HL-60 (cell line): ENCODE results near the gene STAMBP.

Experiments used
- GABPA ChIP-seq: IDR thresholded peaks from 2 replicates; pipeline ENCODE4 v1.6.1; 2012; ENCODE audit warnings: low read depth
- TF ChIP-seq, protein P1 (sequence below): IDR thresholded peaks from one replicate; pipeline ENCODE4 v1.5.1; 2011; ENCODE audit warnings: low read length, control low read depth, inconsistent platforms; ENCODE audit not compliant: insufficient read depth

DNA sequence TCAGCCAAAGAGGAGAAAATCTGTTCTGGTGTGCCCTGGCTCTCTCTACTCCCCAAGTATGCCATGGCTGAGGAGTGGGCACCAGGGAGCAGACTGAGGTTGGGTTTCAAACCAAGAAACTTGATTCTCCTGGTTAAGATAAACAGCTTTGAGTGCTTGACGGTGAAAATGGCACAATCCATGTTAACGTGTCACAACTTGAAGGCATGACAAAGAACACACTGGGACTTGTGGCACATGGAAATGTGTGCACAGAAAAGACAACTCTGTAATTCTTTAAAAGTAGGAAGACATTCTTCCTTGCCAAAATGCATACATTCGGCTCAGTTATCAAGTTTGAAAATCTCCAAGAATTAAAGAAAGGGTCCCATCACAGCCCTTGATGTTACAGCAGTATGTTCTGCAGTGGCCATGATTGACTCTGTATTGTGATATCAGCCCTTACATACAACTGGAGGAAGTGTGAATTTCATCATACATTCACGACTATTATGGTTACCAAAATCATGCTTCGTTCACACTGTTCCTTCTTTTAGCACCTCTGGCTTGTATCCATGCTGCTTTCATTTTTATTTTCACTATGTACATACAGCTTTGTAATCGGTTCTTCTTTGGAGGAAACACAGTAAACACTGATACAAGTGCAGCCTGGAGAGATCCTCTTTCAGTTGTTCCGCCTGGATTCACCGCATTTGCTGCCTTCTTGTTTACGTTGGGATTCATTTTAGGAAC lies 48.5 kb downstream of the STAMBP start:
- TF ChIP-seq, protein P1, sequence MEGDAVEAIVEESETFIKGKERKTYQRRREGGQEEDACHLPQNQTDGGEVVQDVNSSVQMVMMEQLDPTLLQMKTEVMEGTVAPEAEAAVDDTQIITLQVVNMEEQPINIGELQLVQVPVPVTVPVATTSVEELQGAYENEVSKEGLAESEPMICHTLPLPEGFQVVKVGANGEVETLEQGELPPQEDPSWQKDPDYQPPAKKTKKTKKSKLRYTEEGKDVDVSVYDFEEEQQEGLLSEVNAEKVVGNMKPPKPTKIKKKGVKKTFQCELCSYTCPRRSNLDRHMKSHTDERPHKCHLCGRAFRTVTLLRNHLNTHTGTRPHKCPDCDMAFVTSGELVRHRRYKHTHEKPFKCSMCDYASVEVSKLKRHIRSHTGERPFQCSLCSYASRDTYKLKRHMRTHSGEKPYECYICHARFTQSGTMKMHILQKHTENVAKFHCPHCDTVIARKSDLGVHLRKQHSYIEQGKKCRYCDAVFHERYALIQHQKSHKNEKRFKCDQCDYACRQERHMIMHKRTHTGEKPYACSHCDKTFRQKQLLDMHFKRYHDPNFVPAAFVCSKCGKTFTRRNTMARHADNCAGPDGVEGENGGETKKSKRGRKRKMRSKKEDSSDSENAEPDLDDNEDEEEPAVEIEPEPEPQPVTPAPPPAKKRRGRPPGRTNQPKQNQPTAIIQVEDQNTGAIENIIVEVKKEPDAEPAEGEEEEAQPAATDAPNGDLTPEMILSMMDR: no peak
- no peak for TF ChIP-seq GABPA
